Body of pancreas (tissue), 4 donors: ENCODE measurements around the gene NINJ1.

Source experiments
- POLR2A ChIP-seq, 3 donors: fragments of 450-650 bp; IDR thresholded peaks; one replicate each; pipeline ENCODE4 v1.6.1; 2016; ENCODE audit warnings: antibody characterized with exemption in 3 of 3, mild to moderate bottlenecking in 2 of 3
- TF ChIP-seq, protein P1 (sequence below), 7 experiments: fragments of 450-650 bp in 4 of 7; fragments of 200-600 bp in 3 of 7; sonication (generic) in 3 of 7; IDR thresholded peaks; one replicate each; pipeline ENCODE4 v1.5.1; 2016 to 2019; ENCODE audit warnings: antibody characterized with exemption in 7 of 7

DNA sequence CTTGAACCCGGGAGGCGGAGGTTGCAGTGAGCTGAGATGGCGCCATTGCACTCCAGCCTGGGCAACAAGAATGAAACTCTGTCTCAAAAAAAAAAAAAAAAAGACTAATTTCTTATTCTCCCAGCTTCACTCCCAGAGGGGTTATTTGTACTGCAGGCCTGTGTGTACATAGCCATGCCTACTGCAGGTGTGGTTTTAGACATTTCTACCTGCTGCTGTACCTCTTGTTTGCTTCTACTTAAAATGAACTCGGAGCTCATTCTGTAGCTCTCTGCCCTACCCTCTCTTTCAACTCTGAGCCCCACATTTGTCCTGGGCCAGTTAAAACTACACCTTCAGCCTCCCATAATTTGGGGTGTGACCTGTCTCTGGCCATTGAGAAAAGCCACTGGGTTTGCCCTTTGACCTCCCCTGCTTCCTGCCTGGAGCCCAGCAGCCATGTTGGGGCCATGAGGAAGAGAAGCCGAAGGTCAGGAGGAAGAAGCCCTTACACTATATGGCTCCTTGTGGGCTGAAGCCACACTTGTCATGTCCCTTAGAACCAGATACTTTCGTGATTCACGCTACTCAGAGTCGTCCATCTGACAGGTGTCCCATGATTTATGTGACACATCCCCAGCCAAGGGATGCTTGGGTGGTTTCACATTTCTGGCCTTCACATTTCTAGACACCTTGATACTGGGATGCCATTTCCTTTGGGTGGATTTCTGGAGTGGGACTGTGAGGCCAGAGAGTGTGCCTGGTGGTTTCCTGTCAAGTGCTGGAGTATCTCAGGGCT lies 47.4 kb downstream of the NINJ1 start:
- TF ChIP-seq, protein P1, sequence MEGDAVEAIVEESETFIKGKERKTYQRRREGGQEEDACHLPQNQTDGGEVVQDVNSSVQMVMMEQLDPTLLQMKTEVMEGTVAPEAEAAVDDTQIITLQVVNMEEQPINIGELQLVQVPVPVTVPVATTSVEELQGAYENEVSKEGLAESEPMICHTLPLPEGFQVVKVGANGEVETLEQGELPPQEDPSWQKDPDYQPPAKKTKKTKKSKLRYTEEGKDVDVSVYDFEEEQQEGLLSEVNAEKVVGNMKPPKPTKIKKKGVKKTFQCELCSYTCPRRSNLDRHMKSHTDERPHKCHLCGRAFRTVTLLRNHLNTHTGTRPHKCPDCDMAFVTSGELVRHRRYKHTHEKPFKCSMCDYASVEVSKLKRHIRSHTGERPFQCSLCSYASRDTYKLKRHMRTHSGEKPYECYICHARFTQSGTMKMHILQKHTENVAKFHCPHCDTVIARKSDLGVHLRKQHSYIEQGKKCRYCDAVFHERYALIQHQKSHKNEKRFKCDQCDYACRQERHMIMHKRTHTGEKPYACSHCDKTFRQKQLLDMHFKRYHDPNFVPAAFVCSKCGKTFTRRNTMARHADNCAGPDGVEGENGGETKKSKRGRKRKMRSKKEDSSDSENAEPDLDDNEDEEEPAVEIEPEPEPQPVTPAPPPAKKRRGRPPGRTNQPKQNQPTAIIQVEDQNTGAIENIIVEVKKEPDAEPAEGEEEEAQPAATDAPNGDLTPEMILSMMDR (IDR thresholded peaks at IDR 0.05): no peak
- no peak for TF ChIP-seq POLR2A (IDR thresholded peaks at IDR 0.05)
